IMR-90 (cell line): ENCODE measurements around the gene S100A11. TPM values are rescaled to one million over a fixed set of nuclear protein-coding genes. Genes with fewer than 3 reads are reported as not detected.

ENCODE experiments used
- ATAC-seq: fragments of 200-7000 bp; cut with Tn5 transposase; 2 replicates; pipeline ENCODE4 v1.9.1; 2020; ENCODE audit warnings: low read depth, mild to moderate bottlenecking, moderate library complexity
- BruUV-seq: library from RNA; stranded (reverse); fragments of 400-500 nt; replicated peaks from 2 replicates; lab custom pipeline; 2021; lab: Mats Ljungman, UMichigan
- CTCF ChIA-PET: fragments of 300-600 bp; formaldehyde crosslinking; extraction: SDS; loops from one replicate; lab custom pipeline; 2021; ENCODE audit warnings: antibody characterized with exemption; lab: Yijun Ruan, JAX
- POLR2A ChIA-PET: fragments of 300-600 bp; sonication (Branson Sonifier 250); formaldehyde crosslinking; loops from one replicate; lab custom pipeline; 2022; ENCODE audit warnings: antibody characterized with exemption; ENCODE audit not compliant: unreplicated experiment; lab: Charles Lee
- DNase-seq: peaks from one replicate; pipeline ENCODE4 v3.0.0; 2013
- H2AFZ ChIP-seq: replicated peaks from 2 replicates; pipeline ENCODE3; 2013; ENCODE audit warnings: low read length, mild to moderate bottlenecking; ENCODE audit not compliant: poor library complexity
- H2AK5ac ChIP-seq: 2 replicates; pipeline ENCODE4 v1.6.1; 2013; ENCODE audit warnings: low read depth, low read length, inconsistent platforms
- H2AK9ac ChIP-seq: replicated peaks from 2 replicates; pipeline ENCODE3; 2013; ENCODE audit warnings: mild to moderate bottlenecking, low read depth, low read length, moderate library complexity; ENCODE audit not compliant: poor library complexity
- H2BK120ac ChIP-seq: 2 replicates; pipeline ENCODE4 v1.6.1; 2013; ENCODE audit warnings: low read depth, low read length, inconsistent platforms
- H2BK15ac ChIP-seq: 3 replicates; pipeline ENCODE4 v1.6.1; 2013; ENCODE audit warnings: low read depth, low read length, inconsistent platforms
- H2BK20ac ChIP-seq: 2 replicates; pipeline ENCODE4 v1.6.1; 2013; ENCODE audit warnings: low read depth, mild to moderate bottlenecking, inconsistent platforms, low read length, moderate library complexity
- H2BK5ac ChIP-seq: 2 replicates; pipeline ENCODE4 v1.6.1; 2013; ENCODE audit warnings: mild to moderate bottlenecking, low read depth, low read length, inconsistent platforms; ENCODE audit not compliant: poor library complexity, severe bottlenecking
- H3K14ac ChIP-seq: replicated peaks from 2 replicates; pipeline ENCODE4 v1.6.1; 2013; ENCODE audit warnings: low read depth, low read length, inconsistent platforms
- H3K18ac ChIP-seq: 2 replicates; pipeline ENCODE4 v1.6.1; 2013; ENCODE audit warnings: low read depth, low read length, control low read depth
- H3K23ac ChIP-seq: 2 replicates; pipeline ENCODE4 v1.6.1; 2013; ENCODE audit warnings: low read depth, low read length, inconsistent platforms
- H3K27ac ChIP-seq: 2 replicates; pipeline ENCODE4 v1.5.1; 2013; ENCODE audit warnings: mild to moderate bottlenecking, control low read depth, low read length; ENCODE audit not compliant: insufficient read depth
- H3K27me3 ChIP-seq: 2 replicates; pipeline ENCODE4 v1.6.1; 2013; ENCODE audit warnings: low read length; ENCODE audit not compliant: control insufficient read depth, insufficient read depth
- H3K36me3 ChIP-seq: 2 replicates; pipeline ENCODE4 v1.6.1; 2013; ENCODE audit warnings: low read length, mixed read lengths; ENCODE audit not compliant: control insufficient read depth, insufficient read depth
- H3K4ac ChIP-seq: 2 replicates; pipeline ENCODE4 v1.6.1; 2013; ENCODE audit warnings: low read depth, low read length, inconsistent platforms
- H3K4me1 ChIP-seq: 2 replicates; pipeline ENCODE4 v1.6.1; 2013; ENCODE audit warnings: low read length, mixed read lengths; ENCODE audit not compliant: control insufficient read depth, insufficient read depth
- H3K4me2 ChIP-seq: 2 replicates; pipeline ENCODE4 v1.6.1; 2013; ENCODE audit warnings: low read depth, mild to moderate bottlenecking, control low read depth, low read length, moderate library complexity
- H3K4me3 ChIP-seq: 2 replicates; pipeline ENCODE4 v1.5.1; 2013; ENCODE audit warnings: low read depth, mild to moderate bottlenecking, control low read depth, low read length, moderate library complexity; ENCODE audit not compliant: insufficient read depth
- H3K56ac ChIP-seq: 2 replicates; pipeline ENCODE4 v1.6.1; 2013; ENCODE audit warnings: low read length, inconsistent platforms; ENCODE audit not compliant: insufficient read depth; ENCODE audit errors: extremely low read depth
- H3K79me1 ChIP-seq, 2 experiments: 2 replicates each; pipeline ENCODE4 v1.6.1; 2013; ENCODE audit warnings: low read length in 2 of 2, inconsistent platforms in 1 of 2, low read depth in 1 of 2
- H3K9ac ChIP-seq: 2 replicates; pipeline ENCODE4 v1.6.1; 2013; ENCODE audit warnings: low read depth, low read length, control low read depth
- H3K9me1 ChIP-seq: 2 replicates; pipeline ENCODE4 v1.6.1; 2013; ENCODE audit warnings: low read length, inconsistent platforms; ENCODE audit not compliant: insufficient read depth
- H3K9me3 ChIP-seq: 2 replicates; pipeline ENCODE4 v1.6.1; 2013; ENCODE audit warnings: low read length; ENCODE audit not compliant: control insufficient read depth, insufficient read depth
- H4K20me1 ChIP-seq: 2 replicates; pipeline ENCODE4 v1.6.1; 2013; ENCODE audit warnings: low read length, inconsistent platforms; ENCODE audit not compliant: insufficient read depth
- H4K5ac ChIP-seq: 2 replicates; pipeline ENCODE4 v1.6.1; 2013; ENCODE audit warnings: mild to moderate bottlenecking, low read depth, low read length, control low read depth
- H4K8ac ChIP-seq, 2 experiments: 2 replicates each; pipeline ENCODE4 v1.6.1; 2013; ENCODE audit warnings: low read depth in 2 of 2, low read length in 2 of 2, control low read depth in 1 of 2, inconsistent platforms in 1 of 2
- H4K91ac ChIP-seq: 2 replicates; pipeline ENCODE4 v1.6.1; 2013; ENCODE audit warnings: low read depth, low read length, inconsistent platforms; ENCODE audit not compliant: insufficient read depth
- BHLHE40 ChIP-seq: fragments of 150-350 bp; IDR thresholded peaks from 2 replicates; pipeline ENCODE4 v1.6.1; 2016; ENCODE audit warnings: mild to moderate bottlenecking, low read depth, low read length
- CEBPB ChIP-seq: IDR thresholded peaks from 2 replicates; pipeline ENCODE4 v1.6.1; 2012; ENCODE audit warnings: low read depth, low read length, improper control_type of control experiment
- CHD1 ChIP-seq: IDR thresholded peaks from 2 replicates; pipeline ENCODE4 v1.6.1; 2012; ENCODE audit warnings: low read depth, low read length, improper control_type of control experiment
- CTCF ChIP-seq: conservative IDR thresholded peaks from 2 replicates; pipeline ENCODE4 v1.5.1; 2012; ENCODE audit warnings: mild to moderate bottlenecking, low read depth, low read length, improper control_type of control experiment
- ELK1 ChIP-seq: fragments of 150-350 bp; IDR thresholded peaks from 2 replicates; pipeline ENCODE4 v1.6.1; 2016; ENCODE audit warnings: low read depth, mild to moderate bottlenecking, low read length, moderate library complexity, borderline replicate concordance
- FOS ChIP-seq: fragments of 150-350 bp; IDR thresholded peaks from 2 replicates; pipeline ENCODE4 v1.6.1; 2016; ENCODE audit warnings: low read depth, low read length
- MAFK ChIP-seq: IDR thresholded peaks from 2 replicates; pipeline ENCODE4 v1.6.1; 2012; ENCODE audit warnings: low read depth, low read length, improper control_type of control experiment
- MAZ ChIP-seq: IDR thresholded peaks from 2 replicates; pipeline ENCODE4 v1.6.1; 2012; ENCODE audit warnings: low read depth, mild to moderate bottlenecking, low read length, improper control_type of control experiment, moderate library complexity, borderline replicate concordance
- MXI1 ChIP-seq: IDR thresholded peaks from 2 replicates; pipeline ENCODE4 v1.6.1; 2012; ENCODE audit warnings: low read depth, mild to moderate bottlenecking, low read length, moderate library complexity, borderline replicate concordance
- NFE2L2 ChIP-seq: fragments of 150-350 bp; IDR thresholded peaks from 2 replicates; pipeline ENCODE4 v1.6.1; 2016; ENCODE audit warnings: low read depth, mild to moderate bottlenecking, low read length
- POLR2A ChIP-seq: IDR thresholded peaks from 2 replicates; pipeline ENCODE4 v1.6.1; 2012; ENCODE audit warnings: mild to moderate bottlenecking, low read depth, low read length
- RCOR1 ChIP-seq: IDR thresholded peaks from 2 replicates; pipeline ENCODE4 v1.6.1; 2012; ENCODE audit warnings: mild to moderate bottlenecking, low read length, improper control_type of control experiment; ENCODE audit not compliant: insufficient replicate concordance
- RFX5 ChIP-seq: IDR thresholded peaks from 2 replicates; pipeline ENCODE4 v1.8.0; 2012; ENCODE audit warnings: low read depth, mild to moderate bottlenecking, low read length, moderate library complexity
- USF2 ChIP-seq: fragments of 150-350 bp; IDR thresholded peaks from 2 replicates; pipeline ENCODE4 v1.6.1; 2017; ENCODE audit warnings: mild to moderate bottlenecking, antibody characterized with exemption, low read length, low read depth
- WGBS, 2 experiments: methylation state at CpG; one replicate each; pipeline versions ENCODE4 v1.1.5 to v1.1.7; 2013; ENCODE audit warnings: missing lambda C conversion rate in 2 of 2; ENCODE audit not compliant: insufficient read length in 1 of 2; ENCODE audit errors: extremely low coverage in 2 of 2; 5-methylcytosine and 5-hydroxymethylcytosine counted together
- dilution Hi-C: fragments of 300-500 bp; cut with HindIII; formaldehyde crosslinking; loops from one replicate; pipeline ENCODE4 v1.14.3; 2018; ENCODE audit warnings: low sequenced_read_pairs; ENCODE audit not compliant: unreplicated experiment
- in situ Hi-C: fragments of 300-500 bp; cut with MboI; formaldehyde crosslinking; loops from 3 replicates; pipeline ENCODE4 v1.14.3; 2019; ENCODE audit warnings: low sequenced_read_pairs, inconsistent platforms, mixed read lengths
- intact Hi-C: fragments of 100-400 bp; cut with micrococcal nuclease; formaldehyde crosslinking; loops from 2 replicates; pipeline ENCODE4 v1.10.0; 2022
- polyA plus RNA-seq, 3 experiments: library from polyadenylated mRNA; depleted of rRNA; stranded (reverse); fragments of >200 nt; gene quantifications; 2 replicates each; pipeline ENCODE4 v1.2.3, GENCODE V29; 2012; ENCODE audit warnings: low replicate concordance in 1 of 3
- total RNA-seq: library from RNA; depleted of rRNA; stranded (reverse); fragments of >200 nt; gene quantifications from 2 replicates; pipeline ENCODE4 v1.2.3, GENCODE V29; 2012

S100A11 gene
- total and polyA plus RNA-seq, 2 of the 4 experiments (the other 2 are of a cell fraction): 167 to 1,402 TPM

GRCh38 chr1:151991663-151992302, 45.0 kb downstream of the S100A11 start:
- in situ Hi-C loops: loop anchor here (10.0 to 25.0 kb wide), 2 partner anchors 447 to 679 kb away; partner anchors contain the start of gene TUFT1
- Histone ChIP-seq H2BK5ac (peak overlapping the region; percentile 27), H2AFZ (peak overlapping the region; percentile 87), H3K4ac (peak overlapping the region; percentile 48), H3K9me3 (no peaks in the 10 kb centered on the region), H3K9ac (peak overlapping the region; percentile 64), H3K79me1 (peaks cover 4 to 52% of the 10 kb centered on the region in 2 experiments), H4K91ac (peak overlapping the region; percentile 60), H4K5ac (no peak overlapping the region), H3K27ac (peak overlapping the region; percentile 66), H2AK9ac (peak overlapping the region; percentile 94), H3K4me1 (peaks cover 28% of the 10 kb centered on the region), H3K27me3 (no peaks in the 10 kb centered on the region), H3K36me3 (no peaks in the 10 kb centered on the region), H2BK120ac (peak overlapping the region; percentile 50), H3K18ac (peak overlapping the region; percentile 1; the same call in 1 of the 2 replicates), H3K23ac (peak overlapping the region; percentile 68), H3K56ac (peak overlapping the region; percentile 39; the same call in 1 of the 2 replicates), H3K9me1 (peaks cover 12% of the 10 kb centered on the region), H3K4me3 (peak overlapping the region; percentile 89), H4K8ac (peak overlapping the region in 1 of 2 experiments; percentile 74; a peak in 2 of 4 replicates), H3K4me2 (peak overlapping the region; percentile 93), H3K14ac (peak overlapping the region; percentile 30; the same call in 1 of the 2 replicates), H2BK15ac (no peak overlapping the region), H2BK20ac (no peak overlapping the region; the same call in 1 of the 2 replicates), H4K20me1 (peaks cover 58% of the 10 kb centered on the region), H2AK5ac (peak overlapping the region; percentile 40; the same call in 1 of the 2 replicates)
- intact Hi-C loops: loop anchor here (2.0 kb wide), 1 partner anchor 103 kb away; no protein-coding TSS in a partner anchor
- dilution Hi-C loops: no loop called here
- DNase-seq: no peak
- ChIA-PET POLR2A (interaction anchor here (0.6 kb wide), 2 partner anchors 10 to 1357 kb away, joined by 3 to 4 read pairs; partner anchors contain the start of gene PGLYRP4), CTCF (interaction anchor here (0.8 to 2.2 kb wide), 6 partner anchors 10 to 42 kb away, joined by 3 to 6 read pairs (median 3); no protein-coding TSS in a partner anchor)
- BruUV-seq: TSS peak; percentile 47
- ATAC-seq: no peak
- WGBS, 2 experiments: 0% methylated on average over 1 of the region's 6 CpGs; no CpG with 5 or more reads in 1 of the 2 experiments
- TF ChIP-seq MAZ (no peak), NFE2L2 (no peak), USF2 (no peak), MXI1 (no peak), ELK1 (no peak), MAFK (no peak), BHLHE40 (no peak), RFX5 (no peak), CHD1 (no peak), CEBPB (no peak), RCOR1 (no peak), CTCF (no peak), POLR2A (no peak), FOS (no peak)
